GM12892 (cell line): ENCODE data around the gene RNASE9.
"Not testable (repeated sequence)": the region's sequence is repeated elsewhere in the genome, so short reads cannot be mapped to it uniquely, and the experiment has no call there.

Source experiments
- DNase-seq: peaks from one replicate; pipeline ENCODE4 v3.0.0; 2011; ENCODE audit not compliant: insufficient read length
- FAIRE-seq: peaks from 2 replicates; lab custom pipeline; 2011; peaks lifted over from hg19 to GRCh38; lab: Jason Lieb, UNC
- POLR2A ChIP-seq: IDR thresholded peaks from 2 replicates; pipeline ENCODE4 v1.6.1; 2011; ENCODE audit warnings: low read depth, low read length, control low read depth
- POLR2AphosphoS5 ChIP-seq: IDR thresholded peaks from 2 replicates; pipeline ENCODE4 v1.6.1; 2011; ENCODE audit warnings: low read depth, low read length, control low read depth
- TAF1 ChIP-seq: IDR thresholded peaks from 2 replicates; pipeline ENCODE4 v1.6.1; 2011; ENCODE audit warnings: low read depth, mild to moderate bottlenecking, control low read depth, low read length, borderline replicate concordance

RNASE9 gene

GRCh38 chr14:20548414-20549158 is 12.3 kb downstream of the RNASE9 start:
- TF ChIP-seq POLR2AphosphoS5 (no peak), TAF1 (no peak), POLR2A (no peak)
- FAIRE-seq = no peak
- DNase-seq = no peak

DNA sequence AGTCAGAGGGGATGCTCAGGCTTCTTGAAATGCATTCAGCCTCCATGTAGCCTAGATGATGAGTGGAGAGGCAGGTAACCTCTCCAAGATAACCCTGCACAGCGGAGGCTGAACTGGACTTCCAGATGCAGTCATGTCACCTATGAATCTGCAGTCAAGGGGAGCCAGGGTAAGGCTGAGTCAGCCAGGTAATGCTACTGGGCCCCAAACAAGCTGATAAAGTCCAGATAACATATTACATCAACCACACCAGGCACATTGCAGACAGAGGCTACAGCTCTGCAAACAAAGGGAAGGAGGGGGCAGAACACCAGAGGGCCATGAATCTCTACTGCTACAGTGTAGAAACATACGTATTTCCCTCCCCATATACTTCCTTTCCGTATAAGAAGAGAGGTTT is 14.0 kb downstream of the RNASE9 start:
- FAIRE-seq (no peak), DNase-seq (no peak)
- TF ChIP-seq TAF1 (no peak), POLR2A (no peak), POLR2AphosphoS5 (no peak)

GRCh38 chr14:20539906-20540305 is 20.9 kb downstream of the RNASE9 start:
- no peak for TF ChIP-seq POLR2A
- TF ChIP-seq TAF1 = no peak
- no peak for TF ChIP-seq POLR2AphosphoS5
- no peak for DNase-seq
- FAIRE-seq = no peak

DNA sequence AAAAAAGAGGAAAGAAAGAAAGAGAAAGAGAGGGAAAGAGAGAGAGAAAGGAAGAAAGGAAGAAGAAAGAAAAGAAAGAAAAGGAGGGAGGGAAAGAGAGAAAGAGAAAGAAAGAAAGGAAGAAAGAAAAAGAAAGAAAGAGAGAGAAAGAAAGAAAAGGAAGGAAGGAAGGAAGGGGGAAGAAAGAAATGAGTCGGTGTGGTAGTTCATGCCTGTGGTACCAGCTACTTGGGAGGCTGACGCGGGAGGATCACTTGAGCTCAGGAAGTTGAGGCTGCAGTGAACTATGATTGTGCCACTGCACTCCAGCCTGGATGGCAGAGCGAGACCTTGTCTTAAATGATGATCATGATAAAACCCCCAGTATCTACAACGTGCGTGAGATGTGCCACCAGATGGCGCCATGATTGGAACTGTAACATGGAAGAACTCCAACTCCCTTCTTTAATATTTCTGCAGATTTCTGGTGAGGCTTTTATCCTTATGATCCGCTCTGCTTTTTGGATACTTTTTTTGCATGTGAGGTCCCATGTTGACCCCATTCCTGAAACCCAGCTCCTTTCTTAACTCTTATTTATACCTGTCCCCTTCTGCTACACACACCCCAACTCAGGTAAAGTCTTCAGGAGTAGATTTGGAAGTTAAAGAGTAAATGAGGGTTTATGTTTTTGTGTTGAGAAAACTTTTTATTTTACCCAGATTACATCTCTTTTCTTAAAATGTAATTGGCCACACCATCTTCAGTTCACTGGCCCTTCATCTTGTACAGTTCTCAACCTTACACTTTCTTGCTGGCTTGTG is 29.9 kb downstream of the RNASE9 start:
- FAIRE-seq (peak; percentile 89), DNase-seq (no peak)
- TF ChIP-seq POLR2A (no peak), POLR2AphosphoS5 (no peak), TAF1 (no peak)

DNA sequence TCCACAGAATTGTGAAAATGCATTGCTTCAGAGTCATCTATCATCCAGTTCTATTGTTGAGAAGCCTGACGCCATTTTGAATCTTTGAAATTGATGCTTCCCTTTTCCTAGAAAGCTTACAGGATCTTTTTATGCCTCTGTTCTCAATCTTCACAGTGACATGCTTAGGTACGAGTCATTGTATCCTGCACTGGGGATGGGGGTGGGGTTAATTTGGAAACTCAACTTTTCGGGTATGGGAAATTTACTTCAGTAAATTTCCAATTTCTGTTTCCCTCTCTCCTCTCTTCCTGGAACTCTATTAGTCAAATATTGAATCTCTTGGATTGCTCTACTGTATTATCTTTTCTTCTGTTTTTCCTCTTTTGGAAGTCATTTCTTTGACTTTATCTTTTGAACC is 31.0 kb downstream of the RNASE9 start:
- DNase-seq = no peak
- TF ChIP-seq POLR2A (no peak), POLR2AphosphoS5 (no peak), TAF1 (no peak)
- no peak for FAIRE-seq

GRCh38 chr14:20524027-20524426 is 36.8 kb downstream of the RNASE9 start:
- TF ChIP-seq POLR2A (no peak), TAF1 (no peak)
- DNase-seq (no peak), FAIRE-seq (no peak)

DNA sequence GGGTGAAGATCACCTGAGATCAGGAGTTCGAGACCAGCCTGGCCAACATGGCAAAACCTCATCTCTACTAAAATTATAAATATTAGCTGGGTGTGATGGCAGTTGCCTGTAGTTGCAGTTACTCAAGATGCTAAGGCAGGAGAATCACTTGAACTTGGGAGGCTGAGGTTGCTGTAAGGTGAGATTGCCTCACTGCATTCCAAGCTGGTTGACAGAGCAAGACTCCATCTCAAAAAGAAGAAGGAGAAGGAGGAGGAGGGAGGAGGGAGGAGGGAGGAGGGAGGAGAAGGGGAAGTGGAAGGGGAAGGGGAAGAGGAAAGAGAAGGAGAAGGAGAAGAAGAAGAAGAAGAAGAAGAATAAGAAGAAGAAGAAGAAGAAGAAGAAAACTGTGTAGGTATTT is 38.5 kb downstream of the RNASE9 start:
- no peak for FAIRE-seq
- no peak for TF ChIP-seq POLR2A
- no peak for TF ChIP-seq POLR2AphosphoS5
- TF ChIP-seq TAF1 = no peak
- no peak for DNase-seq

- no peak for FAIRE-seq
- no peak for TF ChIP-seq TAF1
- no peak for DNase-seq
Observed at GRCh38 chr14:20516921-20517320, 43.9 kb downstream of the RNASE9 start.

DNA sequence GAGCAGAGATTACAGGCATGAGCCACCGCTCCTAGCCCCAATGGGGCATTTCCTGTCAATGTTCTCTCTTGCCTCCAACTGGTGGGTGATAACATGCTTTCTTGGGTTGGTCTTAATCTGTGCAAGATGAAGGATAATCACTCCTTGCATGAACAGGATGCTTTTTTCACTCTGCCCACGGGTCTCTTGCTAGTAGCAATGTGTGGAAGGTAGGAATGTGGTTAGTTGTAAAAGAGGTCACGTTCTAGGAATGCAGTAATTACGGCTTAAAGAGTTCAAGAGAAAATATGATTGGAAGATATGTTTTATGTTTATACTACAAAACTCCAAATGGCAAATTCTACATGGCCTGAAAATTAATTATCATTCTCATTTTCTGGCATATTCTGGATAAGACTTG is 45.0 kb downstream of the RNASE9 start:
- no peak for TF ChIP-seq POLR2A
- TF ChIP-seq POLR2AphosphoS5 = no peak
- DNase-seq (no peak), FAIRE-seq (no peak)

DNA sequence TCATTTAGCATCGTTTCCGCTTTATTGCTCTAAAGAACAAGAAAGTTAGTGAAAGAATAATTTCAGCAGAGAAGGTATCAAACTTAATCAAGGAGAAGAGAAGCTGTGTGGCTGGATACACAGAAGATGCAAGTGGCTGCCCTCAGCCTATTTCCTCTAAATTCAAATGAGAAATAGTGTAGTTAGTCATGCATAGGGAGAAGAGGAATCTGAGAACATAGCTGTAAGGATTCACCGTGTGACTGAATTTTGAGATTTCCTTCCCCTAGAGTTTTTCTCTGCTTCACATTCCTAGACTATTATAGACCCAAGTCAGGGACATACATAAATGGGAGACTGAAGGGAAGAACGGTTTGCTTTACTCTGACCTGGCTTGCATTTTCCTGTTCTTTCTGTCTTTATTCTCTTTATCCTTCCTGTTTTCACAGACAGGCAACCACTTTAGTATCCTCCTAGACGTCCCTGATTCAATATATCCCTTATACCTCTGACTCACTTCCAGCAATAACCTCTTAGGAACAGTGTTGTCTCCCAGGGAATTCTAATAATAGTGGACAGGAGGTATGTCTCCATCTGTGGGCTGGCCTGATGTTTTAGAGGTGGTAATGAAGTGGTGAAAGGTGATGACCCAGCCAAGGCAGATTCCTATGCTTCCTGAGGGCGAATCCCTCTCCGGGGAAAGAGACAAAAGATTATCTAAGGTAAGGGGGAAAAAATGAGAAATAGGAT is 48.5 kb downstream of the RNASE9 start:
- DNase-seq (no peak), FAIRE-seq (no peak)
- TF ChIP-seq POLR2AphosphoS5 (no peak), TAF1 (no peak), POLR2A (no peak)

DNA sequence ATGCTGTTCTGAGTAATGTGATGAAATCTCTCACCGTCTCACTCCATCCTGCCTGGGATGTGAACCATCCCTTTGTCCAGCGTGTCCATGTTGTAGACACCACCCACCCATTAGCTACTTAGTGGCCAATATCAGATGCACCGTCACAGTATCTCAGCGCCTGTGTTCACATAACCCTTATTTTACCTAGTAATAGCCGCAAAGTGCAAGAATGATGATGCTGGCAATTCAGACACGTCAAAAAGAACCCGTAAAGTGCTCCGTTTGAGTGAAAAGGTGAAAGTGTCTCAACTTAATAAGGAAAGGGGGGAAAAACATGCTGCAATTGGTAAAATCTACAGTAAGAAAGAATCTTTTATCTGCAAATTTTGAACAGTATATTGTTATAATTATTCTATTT is 52.5 kb downstream of the RNASE9 start:
- no peak for FAIRE-seq
- TF ChIP-seq TAF1 = no peak
- TF ChIP-seq POLR2A = no peak
- TF ChIP-seq POLR2AphosphoS5 = no peak
- no peak for DNase-seq

GRCh38 chr14:20507537-20507936 is 53.3 kb downstream of the RNASE9 start:
- not testable (repeated sequence) for FAIRE-seq

GRCh38 chr14:20506752-20507151 is 54.1 kb downstream of the RNASE9 start:
- not testable (repeated sequence) for FAIRE-seq, DNase-seq

More at GRCh38 chr14:20507537-20507936, 53.3 kb downstream of the RNASE9 start:
- DNase-seq = not testable (repeated sequence)

- FAIRE-seq, DNase-seq: not testable (repeated sequence)
Observed at GRCh38 chr14:20506276-20506675, 54.6 kb downstream of the RNASE9 start.
